ENCODE results near the gene NOTCH4. TPM values are rescaled to one million over a fixed set of nuclear protein-coding genes. Genes with fewer than 3 reads are reported as not detected.
A peak's percentile ranks its signal among the peaks of the same experiment; 100 is the strongest.
"Not testable (repeated sequence)": the region's sequence is repeated elsewhere in the genome, so short reads cannot be mapped to it uniquely, and the experiment has no call there.

Gene NOTCH4
- total and polyA plus RNA-seq, 2 of the 4 experiments (the other 2 are of a cell fraction) = 0.96 to 1.3 TPM

GRCh38 chr6:32212076-32212760 is 11.6 kb downstream of the NOTCH4 start:
- CTCF ChIA-PET = interaction anchor here (1.1 kb wide), 1 partner anchor 157 kb away, joined by 3 read pairs; no protein-coding TSS in a partner anchor
- Histone ChIP-seq H3K9ac (ENCODE audit: low read depth, low read length) (no peak overlapping the region), H4K20me1 (ENCODE audit: insufficient read depth, low read length) (no peaks in the 10 kb centered on the region), H2BK120ac (ENCODE audit: low read depth, low read length) (no peak overlapping the region), H2AFZ (replicated peaks; ENCODE audit: low read length, poor library complexity) (no peak overlapping the region), H3K79me1 (ENCODE audit: low read depth in 1 of 2, low read length in 2 of 2) (no peaks in the 10 kb centered on the region), H2BK5ac (ENCODE audit: low read depth, low read length, poor library complexity, severe bottlenecking) (no peak overlapping the region), H2AK5ac (ENCODE audit: low read depth, low read length) (no peak overlapping the region), H3K27ac (ENCODE audit: insufficient read depth, low read length) (no peak overlapping the region), H3K9me1 (ENCODE audit: insufficient read depth, low read length) (no peaks in the 10 kb centered on the region), H3K23ac (ENCODE audit: low read depth, low read length) (no peak overlapping the region), H3K56ac (ENCODE audit: extremely low read depth, insufficient read depth, low read length) (no peak overlapping the region), H3K14ac (replicated peaks; ENCODE audit: low read depth, low read length) (no peak overlapping the region), H3K4me1 (ENCODE audit: control insufficient read depth, insufficient read depth, low read length) (no peaks in the 10 kb centered on the region), H4K91ac (ENCODE audit: insufficient read depth, low read depth, low read length) (no peak overlapping the region), H3K36me3 (ENCODE audit: control insufficient read depth, insufficient read depth, low read length) (no peaks in the 10 kb centered on the region), H2AK9ac (replicated peaks; ENCODE audit: low read depth, low read length, poor library complexity) (no peak overlapping the region), H2BK15ac (ENCODE audit: low read depth, low read length) (no peak overlapping the region), H4K8ac (ENCODE audit: low read depth in 2 of 2, low read length in 2 of 2) (no peak overlapping the region), H3K18ac (ENCODE audit: low read depth, low read length) (no peak overlapping the region), H3K27me3 (ENCODE audit: control insufficient read depth, insufficient read depth, low read length) (peaks cover 11% of the 10 kb centered on the region; the same call in 1 of the 2 replicates), H3K4me3 (ENCODE audit: insufficient read depth, low read depth, low read length) (no peak overlapping the region), H2BK20ac (ENCODE audit: low read depth, low read length) (no peak overlapping the region), H3K4me2 (ENCODE audit: low read depth, low read length) (no peak overlapping the region), H4K5ac (ENCODE audit: low read depth, low read length) (no peak overlapping the region), H3K9me3 (ENCODE audit: control insufficient read depth, insufficient read depth, low read length) (no peaks in the 10 kb centered on the region), H3K4ac (ENCODE audit: low read depth, low read length) (no peak overlapping the region)
- no TSS peak for BruUV-seq (replicated peaks)
- POLR2A ChIA-PET (ENCODE audit: unreplicated experiment) = no interaction called here
- dilution Hi-C loops (cut with HindIII; ENCODE audit: low sequenced_read_pairs, unreplicated experiment) = no loop called here
- TF ChIP-seq RCOR1 (IDR thresholded peaks at IDR 0.05; ENCODE audit: insufficient replicate concordance, low read length) (no peak), CEBPB (IDR thresholded peaks at IDR 0.05; ENCODE audit: low read depth, low read length) (peak; percentile 62), MXI1 (IDR thresholded peaks at IDR 0.05; ENCODE audit: borderline replicate concordance, low read depth, low read length) (no peak)
- intact Hi-C loops (cut with micrococcal nuclease) = no loop called here
- WGBS, 2 experiments (ENCODE audit: extremely low coverage in 2 of 2, insufficient read length in 1 of 2) = 95% methylated on average over 4 of the region's 12 CpGs; no CpG with 5 or more reads in 1 of the 2 experiments
- in situ Hi-C loops (cut with MboI; ENCODE audit: low sequenced_read_pairs) = no loop called here
- DNase-seq = no peak
- no peak for ATAC-seq (ENCODE audit: low read depth)

GRCh38 chr6:32211432-32211831 is 12.4 kb downstream of the NOTCH4 start:
- H3K4me1 ChIP-seq (ENCODE audit: control insufficient read depth, insufficient read depth, low read length); H2AFZ ChIP-seq (replicated peaks; ENCODE audit: low read length, poor library complexity); H3K18ac ChIP-seq (ENCODE audit: low read depth, low read length); H3K79me1 ChIP-seq (ENCODE audit: low read depth in 1 of 2, low read length in 2 of 2); H2BK5ac ChIP-seq (ENCODE audit: low read depth, low read length, poor library complexity, severe bottlenecking); H3K9me1 ChIP-seq (ENCODE audit: insufficient read depth, low read length); H3K27me3 ChIP-seq (ENCODE audit: control insufficient read depth, insufficient read depth, low read length); H2AK9ac ChIP-seq (replicated peaks; ENCODE audit: low read depth, low read length, poor library complexity); ATAC-seq (ENCODE audit: low read depth); H3K36me3 ChIP-seq (ENCODE audit: control insufficient read depth, insufficient read depth, low read length); H3K56ac ChIP-seq (ENCODE audit: extremely low read depth, insufficient read depth, low read length); in situ Hi-C loops (cut with MboI; ENCODE audit: low sequenced_read_pairs); H2BK120ac ChIP-seq (ENCODE audit: low read depth, low read length); H4K5ac ChIP-seq (ENCODE audit: low read depth, low read length); H3K14ac ChIP-seq (replicated peaks; ENCODE audit: low read depth, low read length); H3K23ac ChIP-seq (ENCODE audit: low read depth, low read length); H3K27ac ChIP-seq (ENCODE audit: insufficient read depth, low read length); BruUV-seq (replicated peaks); H3K4me3 ChIP-seq (ENCODE audit: insufficient read depth, low read depth, low read length); H2BK20ac ChIP-seq (ENCODE audit: low read depth, low read length); intact Hi-C loops (cut with micrococcal nuclease); H3K4me2 ChIP-seq (ENCODE audit: low read depth, low read length); H4K20me1 ChIP-seq (ENCODE audit: insufficient read depth, low read length); H3K4ac ChIP-seq (ENCODE audit: low read depth, low read length); H4K8ac ChIP-seq (ENCODE audit: low read depth in 2 of 2, low read length in 2 of 2); DNase-seq; dilution Hi-C loops (cut with HindIII; ENCODE audit: low sequenced_read_pairs, unreplicated experiment); H3K9ac ChIP-seq (ENCODE audit: low read depth, low read length); H2BK15ac ChIP-seq (ENCODE audit: low read depth, low read length); H4K91ac ChIP-seq (ENCODE audit: insufficient read depth, low read depth, low read length); H2AK5ac ChIP-seq (ENCODE audit: low read depth, low read length); H3K9me3 ChIP-seq (ENCODE audit: control insufficient read depth, insufficient read depth, low read length): not testable (repeated sequence)
- POLR2A ChIA-PET (ENCODE audit: unreplicated experiment) = interaction anchor here (0.6 kb wide), 1 partner anchor 82 kb away, joined by 3 read pairs; no protein-coding TSS in a partner anchor
- no CpG with 5 or more reads among the region's 4 CpGs for WGBS, 2 experiments (ENCODE audit: extremely low coverage in 2 of 2, insufficient read length in 1 of 2)
- CTCF ChIA-PET = interaction anchor here (1.1 kb wide), 1 partner anchor 158 kb away, joined by 3 read pairs; no protein-coding TSS in a partner anchor
